ENCODE measurements around the gene GGTLC3.
"Not testable (repeated sequence)": the region's sequence is repeated elsewhere in the genome, so short reads cannot be mapped to it uniquely, and the experiment has no call there.

GRCh38 chr22:18534315-18534714 is 16.4 kb upstream of the GGTLC3 start:
- not testable (repeated sequence) for TF ChIP-seq CREB1 (CRISPR knock-in tag; IDR thresholded peaks at IDR 0.05); CTCF (IDR thresholded peaks at IDR 0.05); ETV6 (CRISPR knock-in tag; IDR thresholded peaks at IDR 0.05); PREB (CRISPR knock-in tag; IDR thresholded peaks at IDR 0.05; ENCODE audit: borderline replicate concordance); SMAD3 (CRISPR knock-in tag; IDR thresholded peaks at IDR 0.05; ENCODE audit: borderline replicate concordance)

Data from WTC11 (cell line).